ENCODE results near the gene HRAS.

HRAS gene

DNA sequence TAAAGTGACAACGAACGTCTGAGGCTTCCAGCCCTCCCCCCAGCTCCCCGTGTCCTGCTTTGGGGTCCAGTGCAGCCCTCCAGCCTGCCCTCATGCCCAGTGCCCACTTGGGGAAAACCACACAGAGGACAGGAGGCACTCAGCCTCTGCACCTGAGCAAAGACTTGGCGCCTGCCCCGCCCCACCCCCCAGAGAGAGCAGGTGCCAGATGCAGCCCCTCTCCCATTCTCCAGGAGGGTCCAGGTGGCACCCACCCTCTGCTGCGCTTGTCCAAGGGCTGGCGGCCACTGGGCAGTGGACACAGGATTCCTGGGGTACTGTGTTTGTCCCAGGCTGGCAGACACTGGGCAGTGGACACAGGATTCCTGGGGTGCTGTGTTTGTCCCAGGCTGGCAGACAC, 44.0 kb downstream of the HRAS start:
- no peak for DNase-seq

DNA sequence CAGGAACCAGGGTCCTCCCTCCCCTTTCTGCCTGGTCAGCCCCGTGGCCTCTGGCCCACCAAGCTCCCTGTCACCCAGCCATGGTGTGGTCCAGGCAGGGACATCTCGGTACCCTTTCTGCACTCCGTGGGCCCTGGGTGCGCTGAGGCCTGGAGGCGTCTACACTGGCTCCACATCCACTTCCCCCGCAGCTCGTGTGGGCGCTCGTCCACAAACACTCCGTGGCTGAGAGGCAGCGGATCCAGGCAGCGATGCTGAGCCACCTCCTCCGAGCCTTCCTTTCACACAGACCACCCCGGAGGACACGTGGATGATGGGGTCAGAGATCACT, 44.5 kb downstream of the HRAS start:
- no peak for DNase-seq

DNA sequence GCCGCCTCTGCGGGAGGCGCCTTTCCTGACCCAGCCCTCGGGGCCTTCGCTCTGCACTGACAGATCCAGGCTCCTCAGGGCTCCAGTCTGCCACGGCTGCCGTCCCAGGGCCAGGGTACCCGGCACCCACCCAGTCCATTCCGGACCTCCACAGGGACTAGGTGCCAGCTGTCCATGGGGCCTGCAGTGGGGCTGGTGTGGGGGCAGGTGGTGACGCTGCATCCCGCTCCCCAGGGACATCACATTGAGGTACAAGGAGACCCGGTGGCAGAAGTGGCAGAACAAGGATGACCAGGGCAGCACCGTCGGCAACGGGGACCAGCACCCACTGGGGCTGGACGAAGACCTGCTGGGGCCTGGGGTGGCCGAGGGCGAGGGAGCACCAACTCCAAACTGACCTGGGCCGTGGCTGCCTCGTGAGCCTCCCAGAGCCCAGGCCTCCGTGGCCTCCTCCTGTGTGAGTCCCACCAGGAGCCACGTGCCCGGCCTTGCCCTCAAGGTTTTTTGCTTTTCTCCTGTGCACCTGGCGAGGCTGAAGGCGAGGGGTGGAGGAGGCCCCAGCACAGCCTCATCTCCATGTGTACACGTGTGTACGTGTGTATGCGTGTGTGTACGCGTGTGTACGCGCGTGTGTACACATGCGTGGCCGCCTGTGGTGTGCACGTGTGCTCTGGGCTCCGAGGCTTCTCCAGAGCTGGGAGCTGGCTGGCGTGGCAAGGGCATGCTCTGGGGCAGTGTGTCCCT, 45.0 kb downstream of the HRAS start:
- no peak for DNase-seq

DNA sequence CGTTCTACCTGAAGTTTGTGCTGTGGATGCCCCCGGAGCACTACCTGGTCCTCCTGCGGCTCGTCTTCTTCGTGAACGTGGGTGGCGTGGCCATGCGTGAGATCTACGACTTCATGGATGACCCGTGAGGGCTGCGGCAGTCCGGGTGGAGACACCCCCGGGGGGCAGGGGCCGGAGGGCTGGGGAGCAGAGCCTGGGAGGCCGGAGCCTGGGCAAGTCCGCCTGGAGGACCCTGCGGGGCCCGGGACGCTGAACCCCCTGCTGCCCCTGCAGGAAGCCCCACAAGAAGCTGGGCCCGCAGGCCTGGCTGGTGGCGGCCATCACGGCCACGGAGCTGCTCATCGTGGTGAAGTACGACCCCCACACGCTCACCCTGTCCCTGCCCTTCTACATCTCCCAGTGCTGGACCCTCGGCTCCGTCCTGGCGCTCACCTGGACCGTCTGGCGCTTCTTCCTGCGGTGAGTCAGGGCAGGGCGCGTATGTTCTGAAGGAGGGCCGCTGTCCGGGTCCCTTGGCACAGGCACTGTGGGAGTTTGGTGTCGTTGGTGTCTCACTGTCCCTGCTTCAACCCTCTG, 45.7 kb downstream of the HRAS start:
- no peak for DNase-seq

DNA sequence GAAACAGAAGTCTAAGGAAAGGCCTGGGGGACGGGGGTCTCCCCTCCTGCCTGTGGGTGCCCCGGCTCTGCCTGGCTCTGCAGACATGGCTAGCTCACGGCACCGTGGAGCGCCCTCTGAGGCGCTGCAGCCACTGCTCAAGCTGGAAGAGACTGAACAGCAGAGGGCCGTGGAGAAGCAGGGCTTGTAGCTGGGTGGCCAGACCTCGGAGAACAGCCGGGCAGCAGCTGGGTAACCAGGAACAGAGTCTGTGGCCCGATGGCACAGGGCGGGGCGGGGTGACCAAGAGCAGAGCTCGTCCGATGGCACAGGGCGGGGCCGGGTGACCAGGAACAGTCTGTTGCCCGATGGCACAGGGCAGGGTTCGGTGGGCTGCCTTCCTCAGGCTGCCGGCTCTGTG, 46.4 kb downstream of the HRAS start:
- DNase-seq, result no peak

DNA sequence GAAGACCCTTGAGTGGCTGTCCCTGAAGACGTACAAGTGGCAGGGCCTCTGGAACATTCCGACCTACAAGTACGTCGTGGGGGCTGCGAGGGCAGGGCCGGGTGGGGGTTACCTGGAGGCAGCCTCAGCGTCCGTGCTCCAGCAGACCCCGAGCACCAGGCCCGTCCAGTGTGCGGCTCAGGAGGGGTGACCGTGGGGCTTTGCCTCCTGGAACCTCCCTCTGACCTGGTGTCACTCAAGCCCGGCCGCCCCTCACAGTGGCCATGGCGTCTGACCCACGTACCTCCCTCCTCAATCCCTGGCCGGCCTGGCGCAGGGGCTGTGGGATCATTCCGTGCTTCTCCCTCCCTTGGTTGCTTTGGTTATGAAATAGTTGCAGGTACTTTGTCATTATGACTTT, 46.8 kb downstream of the HRAS start:
- no peak for DNase-seq

DNA sequence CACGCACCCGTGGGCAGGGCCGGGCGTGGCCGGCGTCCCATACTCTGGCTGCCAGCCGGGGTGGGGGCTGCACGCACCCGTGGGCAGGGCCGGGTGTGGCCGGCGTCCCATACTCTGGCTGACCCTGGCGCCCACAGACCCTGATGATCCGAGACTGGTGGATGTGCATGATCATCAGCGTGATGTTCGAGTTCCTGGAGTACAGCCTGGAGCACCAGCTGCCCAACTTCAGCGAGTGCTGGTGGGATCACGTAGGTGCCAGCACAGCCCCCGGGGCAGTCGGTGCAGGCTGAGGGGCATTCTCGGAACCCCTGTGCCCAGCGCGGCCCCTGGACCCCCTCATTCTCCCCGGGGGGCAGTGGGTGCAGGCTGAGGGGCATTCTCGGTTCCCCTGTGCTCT, 47.3 kb downstream of the HRAS start:
- DNase-seq, result no peak

DNA sequence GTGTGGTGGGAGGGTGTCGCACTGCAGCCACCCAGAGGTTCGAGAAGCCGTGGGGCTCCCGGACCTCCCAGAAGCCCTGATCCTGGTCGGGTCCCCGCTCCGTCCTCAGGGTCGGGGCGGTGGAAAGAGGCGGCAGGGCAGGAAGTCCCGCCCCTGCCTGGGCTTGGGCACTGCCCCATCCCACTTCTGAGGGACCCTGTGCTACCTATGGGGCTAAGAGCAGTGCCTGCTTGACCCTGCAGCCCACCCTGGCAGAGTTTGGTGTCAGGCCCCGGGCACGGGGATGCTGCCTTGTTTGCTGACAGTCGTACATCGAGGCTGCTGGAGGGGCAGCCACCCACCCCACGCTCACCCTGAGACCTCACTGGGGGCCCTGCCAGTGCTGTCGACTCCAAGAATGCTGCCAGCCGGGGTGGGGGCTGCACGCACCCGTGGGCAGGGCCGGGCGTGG, 47.8 kb downstream of the HRAS start:
- no peak for DNase-seq

DNA sequence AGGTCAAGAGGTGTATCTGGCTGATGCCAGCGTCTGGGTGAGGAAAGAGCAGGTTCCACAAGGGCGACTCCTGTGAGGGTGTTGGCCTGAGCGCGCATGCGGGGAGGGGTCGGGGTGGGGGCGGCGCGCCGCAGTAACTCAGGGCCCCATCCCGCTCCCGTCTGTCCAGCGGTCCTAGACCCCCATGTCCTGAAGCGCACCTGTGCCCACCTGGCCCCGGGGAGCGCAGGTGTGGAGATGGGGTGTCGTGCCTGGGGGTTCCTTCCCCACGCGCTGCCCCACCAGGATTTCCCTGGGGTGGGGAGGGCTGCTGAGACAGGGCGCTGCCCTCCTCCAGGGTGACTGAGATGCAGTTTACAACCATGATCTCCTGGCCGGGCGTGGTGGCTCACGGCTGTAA, 49.2 kb downstream of the HRAS start:
- no peak for DNase-seq

DNA sequence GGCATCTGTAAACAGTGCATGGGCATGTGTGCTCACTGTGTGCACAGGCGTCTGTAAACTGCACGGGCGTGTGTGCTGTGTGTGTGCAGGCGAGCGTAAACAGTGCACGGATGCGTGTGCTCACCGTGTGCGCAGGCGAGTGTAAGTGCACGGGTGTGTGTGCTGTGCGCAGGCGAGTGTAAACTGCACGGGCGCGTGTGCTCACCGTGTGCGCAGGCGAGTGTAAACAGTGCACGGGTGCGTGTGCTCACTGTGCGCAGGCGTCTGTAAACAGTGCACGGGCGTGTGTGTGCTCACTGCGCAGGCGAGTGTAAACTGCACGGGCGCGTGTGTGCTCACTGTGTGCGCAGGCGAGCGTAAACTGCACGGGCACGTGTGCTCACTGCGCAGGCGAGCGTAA, 50.8 kb downstream of the HRAS start:
- no peak for DNase-seq
